ENCODE results near the gene CZIB.

DNA sequence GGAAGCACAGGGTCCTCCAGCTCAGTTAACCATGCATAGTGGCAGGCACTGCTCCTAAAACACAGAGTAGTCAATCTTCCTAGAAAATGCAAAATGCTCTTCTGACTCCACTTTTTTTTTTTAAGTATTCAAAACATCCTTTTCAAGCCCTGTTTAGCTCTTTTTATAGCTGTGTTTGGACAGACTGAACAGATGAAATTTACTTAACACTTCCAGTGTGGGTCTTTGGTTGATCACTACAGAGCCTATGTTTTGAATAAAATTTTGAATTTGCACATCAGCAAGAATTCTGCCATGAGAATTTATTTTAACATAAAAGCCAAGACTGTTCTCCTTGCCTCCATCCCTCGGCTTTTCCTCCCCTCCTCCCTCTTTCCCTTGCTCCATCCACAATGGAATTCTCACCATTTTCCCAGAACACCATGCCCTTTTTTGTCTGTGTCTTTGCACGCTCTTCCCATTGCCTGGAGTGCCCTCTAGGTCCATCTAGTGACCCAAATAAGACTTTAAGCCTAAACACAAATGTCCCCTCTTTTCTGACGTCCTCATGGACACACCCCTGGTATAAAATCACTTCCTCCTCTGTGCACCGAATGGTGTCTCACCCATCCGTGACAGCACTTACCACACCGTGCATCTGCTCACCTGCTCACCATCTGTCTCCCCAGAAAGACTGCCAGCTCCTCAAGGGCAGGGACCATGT is 47.9 kb downstream of the CZIB start:
- TF ChIP-seq SUZ12 (IDR thresholded peaks at IDR 0.05; ENCODE audit: extremely low read depth, insufficient read depth, insufficient read length), result no peak
- no peak for TF ChIP-seq ZNF274 (IDR thresholded peaks at IDR 0.05; ENCODE audit: low read depth, low read length)
- no peak for TF ChIP-seq YY1 (IDR thresholded peaks at IDR 0.05; ENCODE audit: insufficient read depth, insufficient read length)
